CD4-positive, alpha-beta memory T cell (primary cell): Measurements from ENCODE around the gene PROSER2. TPM values are rescaled to one million over a fixed set of nuclear protein-coding genes. Genes with fewer than 3 reads are reported as not detected.

Experiments used
- CTCF ChIA-PET: fragments of 350-600 bp; sonication (Branson Sonifier 250); formaldehyde crosslinking; loops from one replicate; lab custom pipeline; 2021; ENCODE audit warnings: inconsistent platforms; ENCODE audit not compliant: partially characterized antibody; lab: Charles Lee
- POLR2A ChIA-PET: fragments of 350-600 bp; sonication (Branson Sonifier 250); formaldehyde crosslinking; loops from one replicate; lab custom pipeline; 2021; ENCODE audit not compliant: partially characterized antibody; lab: Charles Lee
- DNase-seq, 5 donors: peaks; one replicate each; pipeline versions ENCODE4 v3.0.0 to v3.0.0-alpha.2; 2020 to 2022; ENCODE audit warnings: mixed read lengths in 1 of 5
- H3K27ac ChIP-seq: one replicate; pipeline ENCODE4 v1.7.0; 2013; ENCODE audit warnings: low read depth, low read length
- H3K27me3 ChIP-seq: 2 replicates; pipeline ENCODE4 v1.7.0; 2013; ENCODE audit warnings: mild to moderate bottlenecking, low read length, moderate library complexity; ENCODE audit not compliant: insufficient read depth
- H3K36me3 ChIP-seq: 2 replicates; pipeline ENCODE4 v1.7.0; 2013; ENCODE audit warnings: mild to moderate bottlenecking, low read length, moderate library complexity; ENCODE audit not compliant: insufficient read depth
- H3K4me1 ChIP-seq: 2 replicates; pipeline ENCODE4 v1.7.0; 2013; ENCODE audit warnings: mild to moderate bottlenecking, low read length, moderate library complexity; ENCODE audit not compliant: insufficient read depth
- H3K4me3 ChIP-seq, 2 donors: one replicate each; pipeline ENCODE4 v1.7.0; 2013; ENCODE audit warnings: low read length in 2 of 2, mild to moderate bottlenecking in 1 of 2
- H3K9me3 ChIP-seq, 2 donors: one replicate each; pipeline ENCODE4 v1.7.0; 2013; ENCODE audit warnings: low read length in 2 of 2, control low read depth in 1 of 2; ENCODE audit not compliant: control insufficient read depth in 1 of 2
- H3K27ac Mint-ChIP-seq, 7 donors: one replicate each; pipeline ENCODE4 v1.8.0; 2020 to 2021; ENCODE audit warnings: mixed read lengths in 7 of 7, mild to moderate bottlenecking in 6 of 7, inconsistent platforms in 3 of 7, moderate library complexity in 3 of 7
- H3K27me3 Mint-ChIP-seq, 2 donors: one replicate each; pipeline ENCODE4 v1.8.0; 2020 to 2021; ENCODE audit warnings: mixed read lengths in 2 of 2
- H3K36me3 Mint-ChIP-seq, 2 donors: one replicate each; pipeline ENCODE4 v1.8.0; 2020 to 2021; ENCODE audit warnings: mixed read lengths in 2 of 2, inconsistent platforms in 1 of 2, mild to moderate bottlenecking in 1 of 2
- H3K4me1 Mint-ChIP-seq, 4 donors: one replicate each; pipeline ENCODE4 v1.8.0; 2020 to 2021; ENCODE audit warnings: mixed read lengths in 4 of 4, mild to moderate bottlenecking in 1 of 4
- H3K4me3 Mint-ChIP-seq, 8 donors: one replicate each; pipeline ENCODE4 v1.8.0; 2020 to 2021; ENCODE audit warnings: mixed read lengths in 8 of 8, mild to moderate bottlenecking in 7 of 8, moderate library complexity in 6 of 8, inconsistent platforms in 3 of 8
- H3K9me3 Mint-ChIP-seq, 8 donors: one replicate each; pipeline ENCODE4 v1.8.0; 2020 to 2021; ENCODE audit warnings: mixed read lengths in 8 of 8, mild to moderate bottlenecking in 5 of 8, inconsistent platforms in 3 of 8, moderate library complexity in 1 of 8
- intact Hi-C: fragments of 100-400 bp; cut with micrococcal nuclease; formaldehyde crosslinking; loops from one replicate; pipeline ENCODE4 v1.15.1; 2023
- polyA plus RNA-seq, 2 donors: library from polyadenylated mRNA; unstranded; fragments of 300-500 nt; fragmentation: Illumina TruSeq; gene quantifications; one replicate each; pipeline ENCODE4 v1.2.3, GENCODE V29; 2021
- total RNA-seq, 2 experiments: library from RNA; stranded (reverse); gene quantifications; one replicate each; pipeline ENCODE4 v1.2.3, GENCODE V29; 2021

PROSER2 gene
- total and polyA plus RNA-seq, 4 experiments from 2014 or later, result 0.18 to 1.3 (median 0.78) TPM

- POLR2A ChIA-PET, result interaction anchor here (0.8 kb wide), 1 partner anchor 33 kb away, joined by 3 read pairs; no protein-coding TSS in a partner anchor
- Histone ChIP-seq H3K27ac (no peak overlapping the region), H3K9me3 (no peaks in the 10 kb centered on the region), H3K4me3 (no peak overlapping the region), H3K36me3 (no peaks in the 10 kb centered on the region), H3K27me3 (no peaks in the 10 kb centered on the region), H3K4me1 (no peaks in the 10 kb centered on the region)
- CTCF ChIA-PET, result no interaction called here
- Mint-ChIP-seq H3K9me3 (no peaks in the 10 kb centered on the region), H3K36me3 (no peaks in the 10 kb centered on the region), H3K4me1 (no peaks in the 10 kb centered on the region), H3K27ac (no peak overlapping the region), H3K4me3 (no peak overlapping the region), H3K27me3 (peaks cover 7 to 8% of the 10 kb centered on the region in 2 donors)
- DNase-seq, result no peak
- intact Hi-C loops, result no loop called here
Observed at GRCh38 chr10:11813855-11814567, 9.1 kb upstream of the PROSER2 start.

GRCh38 chr10:11819027-11819426 is 4.1 kb upstream of the PROSER2 start:
- H3K4me1 Mint-ChIP-seq, result peaks cover 5 to 6% (median 6%) of the 10 kb centered on the region in 4 donors
- no peak for DNase-seq
- intact Hi-C loops, result no loop called here
- Histone ChIP-seq H3K9me3 (no peaks in the 10 kb centered on the region), H3K4me3 (no peak overlapping the region), H3K4me1 (peaks cover 9% of the 10 kb centered on the region), H3K27me3 (no peaks in the 10 kb centered on the region), H3K27ac (no peak overlapping the region), H3K36me3 (no peaks in the 10 kb centered on the region)
- ChIA-PET CTCF (interaction anchor here (0.7 to 3.0 kb wide), 11 partner anchors 9 to 170 kb away, joined by 3 to 19 read pairs (median 5); no protein-coding TSS in a partner anchor), POLR2A (no interaction called here)
- no peak overlapping the region for H3K27ac Mint-ChIP-seq
- H3K27me3 Mint-ChIP-seq, result peaks cover 19% of the 10 kb centered on the region in 2 donors
- H3K4me3 Mint-ChIP-seq, result no peak overlapping the region
- H3K9me3 Mint-ChIP-seq, result no peaks in the 10 kb centered on the region
- H3K36me3 Mint-ChIP-seq, result no peaks in the 10 kb centered on the region

- intact Hi-C loops, result no loop called here
- no peak overlapping the region for H3K27ac Mint-ChIP-seq
- Histone ChIP-seq H3K4me1 (peaks cover 9% of the 10 kb centered on the region), H3K9me3 (no peaks in the 10 kb centered on the region), H3K36me3 (no peaks in the 10 kb centered on the region), H3K27me3 (no peaks in the 10 kb centered on the region), H3K4me3 (no peak overlapping the region), H3K27ac (no peak overlapping the region)
- DNase-seq, result no peak
- peaks cover 0 to 1% (median 0%) of the 10 kb centered on the region in 8 donors for H3K9me3 Mint-ChIP-seq
- H3K27me3 Mint-ChIP-seq, result peaks cover 37 to 41% of the 10 kb centered on the region in 2 donors
- ChIA-PET CTCF (no interaction called here), POLR2A (no interaction called here)
- H3K4me1 Mint-ChIP-seq, result peaks cover 6 to 15% (median 9%) of the 10 kb centered on the region in 4 donors
- no peaks in the 10 kb centered on the region for H3K36me3 Mint-ChIP-seq
- H3K4me3 Mint-ChIP-seq, result peak overlapping the region in 4 of 8 donors; percentile 4 to 68 (median 28)
Observed at GRCh38 chr10:11822026-11822756, 965 bp upstream of the PROSER2 start.

GRCh38 chr10:11822809-11823121 is 391 bp upstream of the PROSER2 start:
- H3K9me3 Mint-ChIP-seq, result peaks cover 0 to 1% (median 0%) of the 10 kb centered on the region in 8 donors
- POLR2A ChIA-PET, result no interaction called here

DNA sequence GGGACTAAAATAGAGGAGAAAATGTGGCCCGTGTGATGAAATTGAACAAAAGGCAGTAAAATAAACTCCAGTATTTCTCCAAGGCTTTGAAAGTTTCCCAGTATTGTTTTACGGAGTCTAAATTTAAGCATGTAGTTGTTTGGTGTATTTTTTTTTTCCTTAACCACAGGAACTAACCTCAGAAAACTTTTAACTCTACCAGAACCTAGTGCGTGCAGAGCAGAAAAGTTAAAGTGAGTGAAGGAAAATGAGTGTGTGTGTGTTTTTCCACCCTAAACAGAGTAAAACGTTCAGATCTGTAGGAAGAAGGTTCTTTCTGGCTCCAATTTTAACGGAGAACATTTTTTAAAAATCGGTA is 812 bp downstream of the PROSER2 start:
- Histone ChIP-seq H3K4me3 (no peak overlapping the region), H3K9me3 (no peaks in the 10 kb centered on the region), H3K36me3 (no peaks in the 10 kb centered on the region), H3K27ac (no peak overlapping the region), H3K4me1 (peaks cover 9% of the 10 kb centered on the region), H3K27me3 (peaks cover 4% of the 10 kb centered on the region)
- peaks cover 0 to 1% (median 0%) of the 10 kb centered on the region in 8 donors for H3K9me3 Mint-ChIP-seq
- H3K4me3 Mint-ChIP-seq, result peak overlapping the region; percentile 58 to 85 (median 80)
- DNase-seq, result peak in 1 of 5 donors; percentile 9
- H3K27me3 Mint-ChIP-seq, result peaks cover 42 to 51% of the 10 kb centered on the region in 2 donors
- intact Hi-C loops, result no loop called here
- ChIA-PET CTCF (no interaction called here), POLR2A (no interaction called here)
- H3K4me1 Mint-ChIP-seq, result peaks cover 6 to 15% (median 10%) of the 10 kb centered on the region in 4 donors
- no peaks in the 10 kb centered on the region for H3K36me3 Mint-ChIP-seq
- H3K27ac Mint-ChIP-seq, result peak overlapping the region in 2 of 7 donors; percentile 19 to 85

More at GRCh38 chr10:11822809-11823121, 391 bp upstream of the PROSER2 start:
- H3K27me3 Mint-ChIP-seq, result peaks cover 38 to 44% of the 10 kb centered on the region in 2 donors
- H3K36me3 ChIP-seq, result no peaks in the 10 kb centered on the region
- no peaks in the 10 kb centered on the region for H3K27me3 ChIP-seq
- no peaks in the 10 kb centered on the region for H3K9me3 ChIP-seq
- CTCF ChIA-PET, result no interaction called here
- no peak overlapping the region for H3K27ac Mint-ChIP-seq
- intact Hi-C loops, result no loop called here
- no peak overlapping the region for H3K4me3 ChIP-seq
- DNase-seq, result no peak
- H3K36me3 Mint-ChIP-seq, result no peaks in the 10 kb centered on the region
- H3K4me3 Mint-ChIP-seq, result peak overlapping the region in 2 of 8 donors; percentile 17 to 23
- H3K27ac ChIP-seq, result no peak overlapping the region
- peaks cover 9% of the 10 kb centered on the region for H3K4me1 ChIP-seq
- peaks cover 6 to 15% (median 9%) of the 10 kb centered on the region in 4 donors for H3K4me1 Mint-ChIP-seq

GRCh38 chr10:11824376-11824775 is 1.2 kb downstream of the PROSER2 start:
- intact Hi-C loops, result no loop called here
- no peak for DNase-seq
- Mint-ChIP-seq H3K4me3 (peak overlapping the region in 7 of 8 donors; percentile 79 to 85 (median 81)), H3K9me3 (peaks cover 0 to 1% (median 0%) of the 10 kb centered on the region in 8 donors), H3K4me1 (peaks cover 6 to 16% (median 10%) of the 10 kb centered on the region in 4 donors), H3K27ac (peak overlapping the region in 1 of 7 donors; percentile 19), H3K36me3 (no peaks in the 10 kb centered on the region), H3K27me3 (peaks cover 42 to 51% of the 10 kb centered on the region in 2 donors)
- no peak overlapping the region for H3K27ac ChIP-seq
- no peaks in the 10 kb centered on the region for H3K36me3 ChIP-seq
- H3K9me3 ChIP-seq, result no peaks in the 10 kb centered on the region
- H3K4me1 ChIP-seq, result peaks cover 9% of the 10 kb centered on the region
- CTCF ChIA-PET, result no interaction called here
- POLR2A ChIA-PET, result no interaction called here
- no peak overlapping the region for H3K4me3 ChIP-seq
- peaks cover 4% of the 10 kb centered on the region for H3K27me3 ChIP-seq

- CTCF ChIA-PET, result no interaction called here
- Histone ChIP-seq H3K36me3 (no peaks in the 10 kb centered on the region), H3K4me1 (peaks cover 5% of the 10 kb centered on the region), H3K27ac (no peak overlapping the region), H3K27me3 (peaks cover 4% of the 10 kb centered on the region), H3K4me3 (no peak overlapping the region), H3K9me3 (no peaks in the 10 kb centered on the region)
- intact Hi-C loops, result no loop called here
- Mint-ChIP-seq H3K4me1 (peaks cover 3 to 13% (median 7%) of the 10 kb centered on the region in 4 donors), H3K36me3 (no peaks in the 10 kb centered on the region), H3K9me3 (peaks cover 0 to 1% (median 0%) of the 10 kb centered on the region in 8 donors), H3K27ac (no peak overlapping the region), H3K4me3 (peak overlapping the region in 3 of 8 donors; percentile 53 to 82 (median 58)), H3K27me3 (peaks cover 39 to 48% of the 10 kb centered on the region in 2 donors)
- POLR2A ChIA-PET, result no interaction called here
- no peak for DNase-seq
Observed at GRCh38 chr10:11824825-11825224, 1.7 kb downstream of the PROSER2 start.
